ENCODE data around the gene CDH4.

The CDH4 gene

GRCh38 chr20:61877776-61878477, 625.9 kb downstream of the CDH4 start:
- H3K4me3 ChIP-seq (replicated peaks in 1 of 2; ENCODE audit: low read depth in 2 of 2, low read length in 2 of 2): no peak overlapping the region
- TF ChIP-seq, protein P1, sequence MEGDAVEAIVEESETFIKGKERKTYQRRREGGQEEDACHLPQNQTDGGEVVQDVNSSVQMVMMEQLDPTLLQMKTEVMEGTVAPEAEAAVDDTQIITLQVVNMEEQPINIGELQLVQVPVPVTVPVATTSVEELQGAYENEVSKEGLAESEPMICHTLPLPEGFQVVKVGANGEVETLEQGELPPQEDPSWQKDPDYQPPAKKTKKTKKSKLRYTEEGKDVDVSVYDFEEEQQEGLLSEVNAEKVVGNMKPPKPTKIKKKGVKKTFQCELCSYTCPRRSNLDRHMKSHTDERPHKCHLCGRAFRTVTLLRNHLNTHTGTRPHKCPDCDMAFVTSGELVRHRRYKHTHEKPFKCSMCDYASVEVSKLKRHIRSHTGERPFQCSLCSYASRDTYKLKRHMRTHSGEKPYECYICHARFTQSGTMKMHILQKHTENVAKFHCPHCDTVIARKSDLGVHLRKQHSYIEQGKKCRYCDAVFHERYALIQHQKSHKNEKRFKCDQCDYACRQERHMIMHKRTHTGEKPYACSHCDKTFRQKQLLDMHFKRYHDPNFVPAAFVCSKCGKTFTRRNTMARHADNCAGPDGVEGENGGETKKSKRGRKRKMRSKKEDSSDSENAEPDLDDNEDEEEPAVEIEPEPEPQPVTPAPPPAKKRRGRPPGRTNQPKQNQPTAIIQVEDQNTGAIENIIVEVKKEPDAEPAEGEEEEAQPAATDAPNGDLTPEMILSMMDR (IDR thresholded peaks at IDR 0.05; ENCODE audit: low read depth, low read length): no peak
- DNase-seq (ENCODE audit: low read depth in 2 of 2): no peak

GRCh38 chr20:61878478-61879302, 626.6 kb downstream of the CDH4 start:
- no peak overlapping the region for H3K4me3 ChIP-seq (replicated peaks in 1 of 2; ENCODE audit: low read depth in 2 of 2, low read length in 2 of 2)
- TF ChIP-seq, protein P1 (IDR thresholded peaks at IDR 0.05; ENCODE audit: low read depth, low read length): no peak
- DNase-seq (ENCODE audit: low read depth in 2 of 2): no peak

DNA sequence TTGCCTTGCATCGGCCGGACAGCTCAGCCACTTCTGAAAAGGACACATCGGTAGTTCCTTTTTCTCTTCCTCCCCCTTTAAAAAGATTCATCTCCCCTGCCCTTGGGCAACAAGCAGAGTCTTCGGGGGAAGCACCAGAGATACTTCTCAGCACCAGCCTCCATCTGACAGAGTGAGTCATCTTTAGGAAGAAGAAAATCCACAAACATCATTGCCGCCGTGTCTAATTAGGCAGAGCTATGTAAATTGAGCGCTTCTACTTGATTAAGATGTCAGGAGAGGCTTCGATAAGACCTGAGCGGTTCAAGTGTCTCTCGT, 627.2 kb downstream of the CDH4 start:
- DNase-seq (ENCODE audit: low read depth in 2 of 2): no peak
- TF ChIP-seq, protein P1 (IDR thresholded peaks at IDR 0.05; ENCODE audit: low read depth, low read length): no peak
- H3K4me3 ChIP-seq (replicated peaks in 1 of 2; ENCODE audit: low read depth in 2 of 2, low read length in 2 of 2): no peak overlapping the region

DNA sequence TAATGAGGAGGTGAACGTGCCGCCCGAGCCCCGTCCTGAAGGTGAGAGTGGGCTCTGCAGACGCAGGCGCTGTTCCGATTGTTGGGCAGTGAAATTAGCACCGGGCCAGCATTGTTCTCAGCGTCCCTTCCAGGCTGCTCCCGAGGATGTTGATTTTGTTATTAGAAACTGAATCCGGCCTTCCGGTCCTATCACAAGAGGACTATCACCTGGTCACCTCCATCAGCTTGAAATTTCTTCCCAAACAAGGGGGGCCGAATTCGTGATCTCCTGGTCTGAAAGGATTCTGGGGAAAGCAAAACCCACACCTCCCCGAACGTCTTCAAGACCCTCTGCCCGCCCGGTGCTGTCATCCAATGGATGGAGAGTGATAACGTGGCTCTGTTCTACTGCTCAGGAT, 627.6 kb downstream of the CDH4 start:
- DNase-seq (ENCODE audit: low read depth in 2 of 2): no peak
- H3K4me3 ChIP-seq (replicated peaks in 1 of 2; ENCODE audit: low read depth in 2 of 2, low read length in 2 of 2): no peak overlapping the region
- TF ChIP-seq, protein P1 (IDR thresholded peaks at IDR 0.05; ENCODE audit: low read depth, low read length): no peak

DNA sequence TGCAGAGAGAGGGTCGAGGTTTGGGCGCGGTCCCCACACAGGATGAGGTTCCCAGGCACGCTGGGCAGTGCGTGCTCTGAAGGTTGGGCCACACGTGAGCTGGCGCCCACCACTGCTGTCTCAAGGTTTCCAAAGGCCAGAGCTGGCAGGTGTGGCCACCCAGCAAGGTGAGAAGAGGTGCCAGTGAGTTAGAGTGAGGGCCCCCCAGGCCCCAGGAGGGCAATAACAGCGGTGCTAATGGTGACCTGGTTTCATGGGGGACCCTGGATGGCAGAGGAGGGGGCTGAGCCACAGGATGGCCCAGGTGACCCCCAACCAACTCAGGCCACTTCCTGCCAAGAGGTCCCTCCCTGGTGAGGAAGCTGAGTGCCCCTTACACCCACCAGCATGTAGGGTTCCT, 628.6 kb downstream of the CDH4 start:
- TF ChIP-seq, protein P1 (IDR thresholded peaks at IDR 0.05; ENCODE audit: low read depth, low read length): no peak
- no peak overlapping the region for H3K4me3 ChIP-seq (replicated peaks in 1 of 2; ENCODE audit: low read depth in 2 of 2, low read length in 2 of 2)
- no peak for DNase-seq (ENCODE audit: low read depth in 2 of 2)

- DNase-seq (ENCODE audit: low read depth in 2 of 2): no peak
- TF ChIP-seq, protein P1 (IDR thresholded peaks at IDR 0.05; ENCODE audit: low read depth, low read length): no peak
- H3K4me3 ChIP-seq (replicated peaks in 1 of 2; ENCODE audit: low read depth in 2 of 2, low read length in 2 of 2): no peak overlapping the region
Measured at GRCh38 chr20:61881416-61881815, 629.4 kb downstream of the CDH4 start.
